Skin epidermis (tissue), 12 donors: ENCODE results near the gene C6orf58.

ENCODE experiments used
- H3K27ac ChIP-seq, 21 experiments: fragments of 200-600 bp; sonication (generic) in 11 of 21; one replicate each; pipeline ENCODE4 v1.5.0; 2020; ENCODE audit warnings: mild to moderate bottlenecking in 3 of 21, inconsistent platforms in 2 of 21, moderate library complexity in 2 of 21
- H3K4me3 ChIP-seq, 7 experiments: fragments of 200-600 bp; sonication (generic) in 2 of 7; one replicate each; pipeline ENCODE4 v1.5.0; 2020; ENCODE audit warnings: inconsistent platforms in 2 of 7, mild to moderate bottlenecking in 2 of 7, moderate library complexity in 1 of 7

Gene C6orf58

DNA sequence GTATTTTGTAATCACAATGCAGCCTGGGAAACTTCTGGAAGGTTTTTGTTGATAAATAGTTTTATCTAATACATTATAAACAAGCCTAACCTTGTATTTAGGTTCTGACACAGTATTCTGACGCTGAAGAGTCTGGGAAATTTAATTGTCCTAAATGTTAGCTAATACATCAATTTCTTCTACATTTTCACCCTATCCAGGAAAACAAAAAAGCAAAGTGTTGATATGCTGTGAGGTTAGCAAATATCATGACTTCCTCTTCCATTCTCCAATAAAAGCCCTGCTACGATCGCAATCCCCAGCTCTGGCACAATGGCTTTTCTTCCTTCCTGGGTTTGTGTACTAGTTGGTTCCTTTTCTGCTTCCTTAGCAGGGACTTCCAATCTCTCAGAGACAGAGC is at the start of gene C6orf58:
C6orf58 (plus strand) TSS at position 301 of the 400 bp plus-strand sequence; CDS start at position 313, 12 bp downstream.
- no peak within 1 kb of the TSS for H3K27ac ChIP-seq
- no peak within 1 kb of the TSS for H3K4me3 ChIP-seq

DNA sequence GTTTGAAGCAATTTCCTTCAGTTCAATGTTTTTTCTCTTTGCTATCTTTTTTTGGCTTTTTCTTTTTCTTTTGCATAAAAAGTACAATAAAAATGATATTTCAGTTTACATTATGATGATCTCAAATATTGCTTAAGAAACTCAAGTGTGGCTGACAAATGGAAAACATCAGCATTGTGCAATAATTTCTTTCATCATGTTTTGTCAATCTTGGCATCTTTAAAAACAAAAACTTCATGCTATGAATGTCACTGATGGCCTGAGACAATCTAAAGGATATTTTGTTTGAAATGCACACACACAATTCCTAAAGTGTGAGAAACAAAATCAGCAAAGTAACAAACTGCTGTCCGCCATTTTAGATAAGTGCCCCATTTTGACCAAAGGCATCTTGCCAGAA is 44.0 kb upstream of the C6orf58 start:
- H3K27ac ChIP-seq = no peak overlapping the region

DNA sequence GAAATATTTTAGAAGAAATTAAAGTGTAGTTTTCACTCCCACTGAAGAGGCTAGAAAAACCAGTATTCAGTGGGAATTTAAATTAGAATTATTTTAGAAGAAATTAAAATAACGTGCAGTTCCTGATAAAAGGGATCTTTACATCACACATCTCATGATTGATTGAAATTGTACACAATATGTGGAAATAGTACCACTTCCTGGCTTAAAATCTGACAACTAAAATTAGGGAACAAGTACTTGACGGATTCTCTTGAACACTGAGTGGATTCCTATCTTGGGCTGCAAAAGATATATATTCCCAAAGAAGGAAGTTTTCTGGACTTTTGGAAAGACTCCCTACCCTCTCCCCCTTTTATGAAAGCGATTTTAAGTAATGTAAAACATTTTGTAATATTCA is 43.2 kb upstream of the C6orf58 start:
- Histone ChIP-seq H3K4me3 (no peak overlapping the region), H3K27ac (no peak overlapping the region)

More for the DNA sequence above, 44.0 kb upstream of the C6orf58 start:
- no peak overlapping the region for H3K4me3 ChIP-seq

DNA sequence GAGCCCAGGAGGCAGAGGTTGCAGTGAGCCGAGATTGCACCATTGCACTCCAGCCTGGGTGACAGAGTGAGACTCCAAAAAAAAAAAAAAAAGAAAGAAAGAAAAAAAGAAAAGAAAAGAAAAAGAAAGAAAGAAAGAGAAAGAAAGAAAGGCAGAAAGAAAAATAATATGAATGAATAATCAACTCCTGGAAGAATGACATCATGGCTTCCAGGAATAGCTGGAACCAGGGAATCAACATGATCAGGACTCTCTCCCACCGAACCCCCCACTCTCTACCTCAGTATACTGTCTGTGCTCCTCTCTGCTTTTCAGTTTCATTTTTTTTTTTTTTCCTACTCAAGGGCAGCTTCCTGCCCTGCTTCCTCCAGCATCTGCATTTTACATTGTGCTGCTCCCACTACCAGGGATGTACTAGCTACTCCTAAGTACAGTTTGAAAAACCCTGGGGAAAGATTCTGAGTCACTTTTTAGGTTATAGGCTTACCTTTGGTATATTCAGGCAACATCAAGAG is 38.2 kb upstream of the C6orf58 start:
- Histone ChIP-seq H3K4me3 (no peak overlapping the region), H3K27ac (no peak overlapping the region)

DNA sequence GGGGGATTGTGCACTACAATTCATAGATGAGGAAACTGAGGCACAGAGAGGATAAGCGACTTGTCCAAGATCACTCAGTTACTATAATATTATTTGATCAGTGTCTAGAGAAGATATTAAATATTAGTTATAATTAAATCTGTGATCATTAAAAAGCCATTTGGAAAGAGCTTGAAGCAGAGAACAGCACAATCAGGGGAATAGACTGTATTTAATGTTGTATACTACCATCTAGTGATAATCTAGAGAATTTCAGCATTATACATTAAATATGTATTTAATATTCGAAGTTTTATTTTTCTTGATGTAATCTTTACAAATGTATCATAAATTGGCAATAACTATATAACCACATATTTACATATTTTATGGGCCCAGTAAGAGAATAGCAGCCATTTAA is 37.7 kb upstream of the C6orf58 start:
- Histone ChIP-seq H3K4me3 (no peak overlapping the region), H3K27ac (no peak overlapping the region)

GRCh38 chr6:127547215-127547614 is 29.8 kb upstream of the C6orf58 start:
- no peak overlapping the region for H3K4me3 ChIP-seq
- H3K27ac ChIP-seq = no peak overlapping the region

- H3K4me3 ChIP-seq = no peak overlapping the region
- H3K27ac ChIP-seq = no peak overlapping the region
Observed at GRCh38 chr6:127547904-127548649, 28.9 kb upstream of the C6orf58 start.

DNA sequence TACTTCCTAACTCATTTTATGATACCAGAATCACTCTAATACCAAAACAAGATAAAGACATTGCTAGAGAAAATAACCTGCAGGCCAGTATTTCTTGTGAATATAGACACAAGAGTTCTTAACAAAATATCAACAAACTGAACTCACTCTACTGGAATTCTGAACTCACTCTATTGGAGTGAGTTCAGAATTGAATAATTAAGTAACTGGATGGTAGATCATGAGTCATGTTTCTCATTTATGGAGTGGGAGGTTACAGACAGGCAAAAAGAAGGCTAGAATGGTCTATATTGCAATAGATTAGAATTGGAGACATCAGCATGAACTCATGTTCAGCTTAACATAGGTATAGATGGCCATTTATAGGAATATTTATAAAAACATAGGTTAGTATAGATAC is 26.6 kb upstream of the C6orf58 start:
- Histone ChIP-seq H3K4me3 (no peak overlapping the region), H3K27ac (no peak overlapping the region)

GRCh38 chr6:127554435-127555006 is 22.5 kb upstream of the C6orf58 start:
- H3K4me3 ChIP-seq = no peak overlapping the region
- no peak overlapping the region for H3K27ac ChIP-seq

GRCh38 chr6:127561660-127562059 is 15.3 kb upstream of the C6orf58 start:
- no peak overlapping the region for H3K27ac ChIP-seq

DNA sequence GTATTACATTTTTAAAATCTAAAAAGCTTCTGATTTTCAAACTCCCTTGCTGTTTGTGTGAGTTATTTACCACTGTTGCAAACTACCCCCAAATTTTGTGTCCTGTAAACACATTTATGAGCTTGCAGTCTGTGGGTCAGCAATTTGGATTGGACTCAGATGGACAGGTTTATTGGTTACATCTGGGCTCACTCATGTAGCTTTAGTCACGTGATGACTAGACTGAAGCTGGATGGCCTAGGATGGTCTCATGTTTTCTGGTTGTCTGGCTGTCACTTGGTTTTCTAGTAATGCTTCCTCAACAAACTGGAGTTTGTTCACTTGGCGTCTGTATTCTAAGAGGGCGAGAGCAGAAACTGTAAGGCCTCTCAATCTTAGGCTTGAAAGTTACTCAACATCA is 12.2 kb upstream of the C6orf58 start:
- Histone ChIP-seq H3K4me3 (no peak overlapping the region), H3K27ac (no peak overlapping the region)

More at GRCh38 chr6:127561660-127562059, 15.3 kb upstream of the C6orf58 start:
- H3K4me3 ChIP-seq = no peak overlapping the region

GRCh38 chr6:127566119-127566518 is 10.9 kb upstream of the C6orf58 start:
- Histone ChIP-seq H3K4me3 (no peak overlapping the region), H3K27ac (no peak overlapping the region)

DNA sequence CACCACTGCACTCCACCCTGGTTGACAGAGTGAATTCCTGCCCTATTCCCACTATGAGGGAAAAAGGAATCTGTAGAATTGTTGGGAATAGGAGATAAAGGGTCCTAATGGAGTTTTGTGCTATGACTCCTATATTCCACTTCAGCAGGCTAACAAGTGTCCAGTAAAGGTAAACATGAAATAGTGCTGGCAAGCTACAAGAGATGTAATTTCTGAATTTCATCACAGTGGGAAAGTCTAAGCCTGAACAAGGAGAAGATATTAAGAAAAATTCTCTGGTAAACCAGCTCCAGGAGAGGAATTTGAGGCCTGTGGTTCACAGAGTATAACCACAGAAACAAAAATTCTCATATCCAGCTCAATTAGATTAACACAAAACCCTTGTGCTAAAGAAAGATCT is 10.3 kb upstream of the C6orf58 start:
- Histone ChIP-seq H3K27ac (no peak overlapping the region), H3K4me3 (no peak overlapping the region)

DNA sequence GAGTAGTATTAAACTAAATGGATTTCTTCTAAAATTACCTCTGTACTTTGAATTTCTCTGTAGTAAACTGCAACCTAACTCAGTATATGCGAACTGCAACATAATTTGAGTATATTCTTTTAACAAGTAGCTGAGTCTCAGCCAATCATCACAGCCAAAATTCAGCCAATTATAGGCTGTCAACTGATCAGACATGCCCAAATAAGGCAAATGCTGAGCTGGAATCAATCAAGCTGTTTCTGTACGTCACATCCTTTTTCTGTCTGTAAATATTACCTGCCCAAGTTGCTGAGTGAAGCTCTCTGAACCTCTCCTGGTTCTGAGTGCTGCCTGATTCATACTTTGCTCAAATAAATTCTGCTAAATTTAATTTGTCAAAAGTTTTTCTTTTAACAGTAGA is 9.5 kb upstream of the C6orf58 start:
- Histone ChIP-seq H3K27ac (no peak overlapping the region), H3K4me3 (no peak overlapping the region)

- H3K27ac ChIP-seq = no peak overlapping the region
- H3K4me3 ChIP-seq = no peak overlapping the region
Observed at GRCh38 chr6:127570739-127571389, 6.1 kb upstream of the C6orf58 start.

DNA sequence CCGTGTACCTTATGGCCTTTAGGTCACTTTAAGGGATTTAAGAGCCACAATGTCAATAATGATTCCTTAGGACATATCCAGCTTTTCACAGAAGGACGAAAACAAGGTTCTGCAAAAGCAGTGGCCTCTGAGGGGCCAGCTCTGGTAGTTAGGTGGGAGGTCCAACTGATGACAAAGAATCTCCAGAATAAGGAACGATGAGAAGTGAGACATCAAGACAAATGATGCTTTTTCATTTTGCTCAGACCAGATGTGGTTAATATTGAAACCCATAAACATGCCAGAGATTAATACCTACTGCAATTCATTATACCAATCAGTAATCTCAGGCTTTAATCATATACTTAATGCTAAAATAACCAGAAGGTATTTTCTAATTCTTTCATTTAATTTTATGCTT is 1.9 kb downstream of the C6orf58 start:
- H3K4me3 ChIP-seq = no peak overlapping the region

GRCh38 chr6:127581576-127581975 is 4.6 kb downstream of the C6orf58 start:
- Histone ChIP-seq H3K27ac (no peak overlapping the region), H3K4me3 (no peak overlapping the region)

More for the DNA sequence above, 1.9 kb downstream of the C6orf58 start:
- no peak overlapping the region for H3K27ac ChIP-seq

DNA sequence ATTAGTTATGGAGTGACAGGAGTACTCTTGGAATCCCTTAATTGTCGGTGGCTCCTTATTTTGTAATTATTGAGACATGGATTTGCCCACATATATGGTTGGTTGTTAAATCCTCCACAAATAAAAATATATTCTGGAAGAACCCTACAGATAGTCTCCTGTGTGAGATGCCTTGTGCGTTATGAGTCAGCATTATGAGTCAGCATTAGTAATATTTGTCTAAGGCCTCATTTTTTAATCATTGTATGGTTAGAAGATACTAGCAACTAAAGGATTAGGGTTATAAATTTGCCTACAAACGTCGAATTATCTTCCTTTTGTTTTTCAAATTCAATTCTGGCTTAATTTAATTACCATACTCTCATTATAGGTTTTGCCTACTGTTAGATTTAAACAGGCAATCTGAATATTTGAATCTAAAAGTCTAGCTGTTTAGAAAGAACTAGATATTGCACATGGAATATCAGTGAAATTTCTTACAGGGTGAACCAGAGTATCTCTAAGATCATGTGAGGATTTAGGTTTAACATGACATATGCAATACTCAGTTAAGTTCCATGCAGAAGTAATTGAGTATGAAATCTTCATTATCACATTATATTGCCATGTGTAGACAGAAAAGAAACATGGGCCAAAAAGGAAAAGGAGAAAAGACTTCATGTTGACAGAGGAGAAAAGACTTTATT is 5.9 kb downstream of the C6orf58 start:
- Histone ChIP-seq H3K4me3 (no peak overlapping the region), H3K27ac (no peak overlapping the region)

GRCh38 chr6:127585123-127585522 is 8.1 kb downstream of the C6orf58 start:
- no peak overlapping the region for H3K27ac ChIP-seq

DNA sequence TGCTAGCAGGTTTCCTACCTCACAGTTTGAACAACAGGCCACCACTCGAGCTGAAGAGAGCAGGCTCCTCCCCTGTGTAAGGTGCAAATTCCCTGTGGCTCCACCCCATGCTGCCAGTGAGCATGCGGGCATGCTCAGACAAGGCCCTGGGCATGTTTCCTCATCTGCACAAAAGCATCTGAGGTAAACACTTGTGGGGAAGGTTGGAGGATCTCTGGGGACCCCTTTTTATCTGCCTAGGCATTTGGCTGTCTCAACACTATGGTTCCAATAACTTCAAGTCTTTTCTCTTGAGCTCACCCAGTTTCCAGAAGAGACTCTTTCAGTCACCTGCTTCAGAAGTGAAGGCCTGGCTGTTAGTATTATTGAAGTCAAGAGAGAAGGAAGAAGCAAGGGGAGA is 9.4 kb downstream of the C6orf58 start:
- Histone ChIP-seq H3K27ac (no peak overlapping the region), H3K4me3 (no peak overlapping the region)

More at GRCh38 chr6:127585123-127585522, 8.1 kb downstream of the C6orf58 start:
- no peak overlapping the region for H3K4me3 ChIP-seq
